DMS53 treated with DMSO at 0.1 percent for 48 hours (cell line): ENCODE data around the gene RNF126.

ENCODE experiments used
- DNase-seq: peaks from one replicate; lab custom pipeline; 2025; ENCODE audit not compliant: unreplicated experiment; lab: John Stamatoyannopoulos, UW

The RNF126 gene

GRCh38 chr19:648305-648704 lies 14.7 kb downstream of the RNF126 start:
- no peak for DNase-seq

GRCh38 chr19:647566-648284 lies 15.3 kb downstream of the RNF126 start:
- DNase-seq: no peak

- DNase-seq: no peak
These were observed 16.0 kb downstream of the RNF126 start for GRCh38 chr19:646779-647565.

GRCh38 chr19:645912-646778 lies 16.9 kb downstream of the RNF126 start:
- no peak for DNase-seq

- DNase-seq: no peak
These were observed 18.2 kb downstream of the RNF126 start for GRCh38 chr19:644789-645188.

- DNase-seq: no peak
These were observed 18.7 kb downstream of the RNF126 start for GRCh38 chr19:644363-644762.

GRCh38 chr19:643736-644135 lies 19.3 kb downstream of the RNF126 start:
- DNase-seq: no peak

GRCh38 chr19:642767-643727 lies 20.0 kb downstream of the RNF126 start:
- DNase-seq: no peak

GRCh38 chr19:641702-642101 lies 21.3 kb downstream of the RNF126 start:
- DNase-seq: no peak

- DNase-seq: no peak
These were observed 22.3 kb downstream of the RNF126 start for GRCh38 chr19:640606-641189.

GRCh38 chr19:640161-640558 lies 22.9 kb downstream of the RNF126 start:
- no peak for DNase-seq

GRCh38 chr19:639253-640160 lies 23.5 kb downstream of the RNF126 start, which contains the start of gene FGF22:
Gene FGF22, plus strand, starts transcription at chr19:639879. Its CDS starts 47 bp downstream, at chr19:639926.
- DNase-seq: peak; percentile 75

- DNase-seq: no peak
These were observed 24.1 kb downstream of the RNF126 start for GRCh38 chr19:638906-639252.

GRCh38 chr19:634975-635652 lies 27.9 kb downstream of the RNF126 start:
- DNase-seq: no peak

- no peak for DNase-seq
These were observed 29.0 kb downstream of the RNF126 start for GRCh38 chr19:633786-634639.

GRCh38 chr19:633068-633785 lies 29.8 kb downstream of the RNF126 start, which contains the start of gene POLRMT:
Gene POLRMT, minus strand, starts transcription at chr19:633537. Its CDS starts 25 bp downstream, at chr19:633512.
- DNase-seq: peak; percentile 85

GRCh38 chr19:632579-633067 lies 30.4 kb downstream of the RNF126 start:
- no peak for DNase-seq
